ENCODE results near the gene CERS5.
A peak's percentile ranks its signal among the peaks of the same experiment; 100 is the strongest.
"Not testable (repeated sequence)": the region's sequence is repeated elsewhere in the genome, so short reads cannot be mapped to it uniquely, and the experiment has no call there.

The CERS5 gene

GRCh38 chr12:50101663-50102062 lies 65.5 kb downstream of the CERS5 start:
- no peak for DNase-seq

- no peak for DNase-seq
Observed at GRCh38 chr12:50100561-50100960, 66.6 kb downstream of the CERS5 start.

- no peak for DNase-seq
Observed at GRCh38 chr12:50099302-50100008, 67.7 kb downstream of the CERS5 start.

GRCh38 chr12:50097952-50098351 lies 69.2 kb downstream of the CERS5 start:
- DNase-seq = no peak

GRCh38 chr12:50090391-50090790 lies 76.8 kb downstream of the CERS5 start:
- DNase-seq = no peak

GRCh38 chr12:50089730-50090129 lies 77.4 kb downstream of the CERS5 start:
- no peak for DNase-seq

GRCh38 chr12:50088577-50089335 lies 78.4 kb downstream of the CERS5 start:
- DNase-seq = no peak

GRCh38 chr12:50087995-50088394 lies 79.2 kb downstream of the CERS5 start:
- no peak for DNase-seq

GRCh38 chr12:50087151-50087550 lies 80.0 kb downstream of the CERS5 start:
- DNase-seq = no peak

GRCh38 chr12:50086148-50086547 lies 81.0 kb downstream of the CERS5 start:
- no peak for DNase-seq

GRCh38 chr12:50085615-50086072 lies 81.5 kb downstream of the CERS5 start:
- peak; percentile 42 for DNase-seq

- DNase-seq = peak; percentile 92
Observed at GRCh38 chr12:50084775-50085614, 82.2 kb downstream of the CERS5 start, which contains the start of gene SMARCD1. SMARCD1 (plus strand) TSS chr12:50085342; CDS start chr12:50085370, 28 bp downstream.

- not testable (repeated sequence) for DNase-seq
Observed at GRCh38 chr12:50084409-50084774, 82.8 kb downstream of the CERS5 start.

GRCh38 chr12:50083301-50083700 lies 83.9 kb downstream of the CERS5 start:
- DNase-seq = no peak

- no peak for DNase-seq
Observed at GRCh38 chr12:50082644-50083043, 84.5 kb downstream of the CERS5 start.

GRCh38 chr12:50081096-50081808 lies 85.9 kb downstream of the CERS5 start:
- no peak for DNase-seq

GRCh38 chr12:50079771-50080170 lies 87.4 kb downstream of the CERS5 start:
- DNase-seq = no peak

All from retina (tissue), 1 donor.